CD4-positive, CD25-positive, alpha-beta regulatory T cell (primary cell): ENCODE data around the gene TLNRD1. TPM values are rescaled to one million over a fixed set of nuclear protein-coding genes. Genes with fewer than 3 reads are reported as not detected.
"Not testable (repeated sequence)": the region's sequence is repeated elsewhere in the genome, so short reads cannot be mapped to it uniquely, and the experiment has no call there.

Source experiments
- ATAC-seq, 2 donors: fragments of 150-1000 bp; cut with Tn5 transposase; one replicate each; pipeline ENCODE4 v1.10.0; 2021; ENCODE audit warnings: low read depth in 2 of 2, moderate number of reproducible peaks in 2 of 2, moderate library complexity in 1 of 2
- DNase-seq, 3 donors: peaks; one replicate each; pipeline versions ENCODE4 v3.0.0 to v3.0.0-alpha.2; 2012 to 2022; ENCODE audit warnings: mixed read lengths in 1 of 3
- H3K27ac ChIP-seq: one replicate; pipeline ENCODE4 v1.7.0; 2013; ENCODE audit warnings: mild to moderate bottlenecking, low read length; ENCODE audit not compliant: insufficient read depth, poor library complexity, severe bottlenecking
- H3K27me3 ChIP-seq: one replicate; pipeline ENCODE4 v1.7.0; 2013; ENCODE audit warnings: low read length; ENCODE audit not compliant: control insufficient read depth, insufficient read depth
- H3K36me3 ChIP-seq: one replicate; pipeline ENCODE4 v1.7.0; 2013; ENCODE audit warnings: mild to moderate bottlenecking, low read length, moderate library complexity; ENCODE audit not compliant: control insufficient read depth, insufficient read depth
- H3K4me1 ChIP-seq: 2 replicates; pipeline ENCODE4 v1.7.0; 2013; ENCODE audit warnings: mild to moderate bottlenecking, low read length; ENCODE audit not compliant: insufficient read depth, control insufficient read depth, poor library complexity, severe bottlenecking
- H3K4me3 ChIP-seq: one replicate; pipeline ENCODE4 v1.7.0; 2013; ENCODE audit warnings: low read depth, mild to moderate bottlenecking, low read length, moderate library complexity
- H3K9me3 ChIP-seq, 2 experiments: 1 replicate in 1 of 2; 2 replicates in 1 of 2; pipeline ENCODE4 v1.7.0; 2013; ENCODE audit warnings: low read length in 2 of 2, mild to moderate bottlenecking in 1 of 2, moderate library complexity in 1 of 2; ENCODE audit not compliant: control insufficient read depth in 2 of 2
- H3K27ac Mint-ChIP-seq, 3 donors: one replicate each; pipeline ENCODE4 v1.8.0; 2020 to 2022; ENCODE audit warnings: mild to moderate bottlenecking in 3 of 3, mixed read lengths in 3 of 3, moderate library complexity in 2 of 3
- H3K27me3 Mint-ChIP-seq: one replicate; pipeline ENCODE4 v1.8.0; 2022; ENCODE audit warnings: mild to moderate bottlenecking, mixed read lengths
- H3K36me3 Mint-ChIP-seq: one replicate; pipeline ENCODE4 v1.8.0; 2020; ENCODE audit warnings: mixed read lengths
- H3K4me1 Mint-ChIP-seq, 4 donors: one replicate each; pipeline ENCODE4 v1.8.0; 2020 to 2022; ENCODE audit warnings: mixed read lengths in 4 of 4, mild to moderate bottlenecking in 1 of 4
- H3K4me3 Mint-ChIP-seq, 4 donors: one replicate each; pipeline ENCODE4 v1.8.0; 2020 to 2022; ENCODE audit warnings: mild to moderate bottlenecking in 4 of 4, mixed read lengths in 4 of 4, moderate library complexity in 3 of 4
- H3K9me3 Mint-ChIP-seq, 7 donors: one replicate each; pipeline ENCODE4 v1.8.0; 2020 to 2022; ENCODE audit warnings: mixed read lengths in 7 of 7, mild to moderate bottlenecking in 3 of 7, moderate library complexity in 2 of 7
- polyA plus RNA-seq, 4 donors: library from polyadenylated mRNA; unstranded; fragments of 300-500 nt; fragmentation: Illumina TruSeq; gene quantifications; one replicate each; pipeline ENCODE4 v1.2.3, GENCODE V29; 2021
- total RNA-seq: library from RNA; stranded (reverse); gene quantifications from one replicate; pipeline ENCODE4 v1.2.3, GENCODE V29; 2022

The TLNRD1 gene
- total and polyA plus RNA-seq, 5 donors from 2014 or later, result 3.1 to 17.7 (median 4.6) TPM

GRCh38 chr15:80957976-80958375 is 42.7 kb upstream of the TLNRD1 start:
- H3K4me1 ChIP-seq, result no peaks in the 10 kb centered on the region
- no peaks in the 10 kb centered on the region for H3K9me3 ChIP-seq
- H3K27me3 ChIP-seq, result no peaks in the 10 kb centered on the region
- H3K9me3 Mint-ChIP-seq, result peaks cover 0 to 1% (median 0%) of the 10 kb centered on the region in 7 donors
- H3K4me1 Mint-ChIP-seq, result peaks cover 11 to 24% (median 17%) of the 10 kb centered on the region in 4 donors
- H3K4me3 Mint-ChIP-seq, result no peak overlapping the region
- no peaks in the 10 kb centered on the region for H3K27me3 Mint-ChIP-seq
- no peak overlapping the region for H3K27ac ChIP-seq
- ATAC-seq (no peak), DNase-seq (no peak)
- peaks cover 10% of the 10 kb centered on the region for H3K36me3 ChIP-seq
- H3K27ac Mint-ChIP-seq, result peak overlapping the region in 1 of 3 donors; percentile 71
- no peak overlapping the region for H3K4me3 ChIP-seq
- peaks cover 58% of the 10 kb centered on the region for H3K36me3 Mint-ChIP-seq

GRCh38 chr15:80958818-80959495 is 41.8 kb upstream of the TLNRD1 start:
- H3K27me3 Mint-ChIP-seq, result no peaks in the 10 kb centered on the region
- no peak overlapping the region for H3K4me3 Mint-ChIP-seq
- H3K27me3 ChIP-seq, result no peaks in the 10 kb centered on the region
- no peak overlapping the region for H3K27ac Mint-ChIP-seq
- ATAC-seq, result no peak
- peaks cover 6% of the 10 kb centered on the region for H3K36me3 ChIP-seq
- no peak overlapping the region for H3K27ac ChIP-seq
- peaks cover 11 to 31% (median 18%) of the 10 kb centered on the region in 4 donors for H3K4me1 Mint-ChIP-seq
- no peaks in the 10 kb centered on the region for H3K9me3 ChIP-seq
- DNase-seq, result no peak
- no peaks in the 10 kb centered on the region for H3K4me1 ChIP-seq
- H3K36me3 Mint-ChIP-seq, result peaks cover 62% of the 10 kb centered on the region
- peaks cover 0 to 1% (median 0%) of the 10 kb centered on the region in 7 donors for H3K9me3 Mint-ChIP-seq
- H3K4me3 ChIP-seq, result no peak overlapping the region

- DNase-seq, H3K9me3 Mint-ChIP-seq, H3K27me3 ChIP-seq, H3K27ac ChIP-seq, H3K4me3 Mint-ChIP-seq, H3K27me3 Mint-ChIP-seq, H3K4me1 ChIP-seq, H3K9me3 ChIP-seq, H3K27ac Mint-ChIP-seq, ATAC-seq, H3K4me3 ChIP-seq: not testable (repeated sequence)
- H3K4me1 Mint-ChIP-seq, result peaks cover 19 to 39% (median 31%) of the 10 kb centered on the region in 4 donors
- peaks cover 56% of the 10 kb centered on the region for H3K36me3 Mint-ChIP-seq
- peaks cover 10% of the 10 kb centered on the region for H3K36me3 ChIP-seq
These were observed 35.3 kb upstream of the TLNRD1 start for GRCh38 chr15:80965454-80965853.

GRCh38 chr15:80966431-80967197 is 34.1 kb upstream of the TLNRD1 start:
- H3K27ac Mint-ChIP-seq, result no peak overlapping the region
- peaks cover 46% of the 10 kb centered on the region for H3K36me3 Mint-ChIP-seq

GRCh38 chr15:80967451-80967850 is 33.3 kb upstream of the TLNRD1 start:
- ATAC-seq (no peak), DNase-seq (no peak)
- Histone ChIP-seq H3K9me3 (no peaks in the 10 kb centered on the region), H3K27me3 (no peaks in the 10 kb centered on the region), H3K27ac (no peak overlapping the region), H3K4me3 (no peak overlapping the region), H3K36me3 (peaks cover 6% of the 10 kb centered on the region), H3K4me1 (no peaks in the 10 kb centered on the region)
- H3K4me3 Mint-ChIP-seq, result no peak overlapping the region
- H3K27me3 Mint-ChIP-seq, result no peaks in the 10 kb centered on the region
- H3K27ac Mint-ChIP-seq, result no peak overlapping the region
- peaks cover 44% of the 10 kb centered on the region for H3K36me3 Mint-ChIP-seq
- peaks cover 0 to 3% (median 0%) of the 10 kb centered on the region in 7 donors for H3K9me3 Mint-ChIP-seq
- H3K4me1 Mint-ChIP-seq, result peaks cover 9 to 34% (median 31%) of the 10 kb centered on the region in 4 donors

More at GRCh38 chr15:80966431-80967197, 34.1 kb upstream of the TLNRD1 start:
- H3K9me3 Mint-ChIP-seq, result peaks cover 0 to 3% (median 0%) of the 10 kb centered on the region in 7 donors
- H3K4me1 ChIP-seq, result no peaks in the 10 kb centered on the region
- H3K27ac ChIP-seq, result no peak overlapping the region
- no peak overlapping the region for H3K4me3 Mint-ChIP-seq
- ATAC-seq (no peak), DNase-seq (no peak)
- H3K36me3 ChIP-seq, result peaks cover 6% of the 10 kb centered on the region
- peaks cover 10 to 36% (median 34%) of the 10 kb centered on the region in 4 donors for H3K4me1 Mint-ChIP-seq
- H3K4me3 ChIP-seq, result no peak overlapping the region
- H3K27me3 Mint-ChIP-seq, result no peaks in the 10 kb centered on the region
- H3K9me3 ChIP-seq, result no peaks in the 10 kb centered on the region
- H3K27me3 ChIP-seq, result no peaks in the 10 kb centered on the region

GRCh38 chr15:80967991-80968510 is 32.7 kb upstream of the TLNRD1 start:
- Histone ChIP-seq H3K4me1 (no peaks in the 10 kb centered on the region), H3K4me3 (no peak overlapping the region), H3K27ac (no peak overlapping the region), H3K9me3 (no peaks in the 10 kb centered on the region), H3K27me3 (no peaks in the 10 kb centered on the region), H3K36me3 (peaks cover 6% of the 10 kb centered on the region)
- ATAC-seq, result no peak
- H3K4me1 Mint-ChIP-seq, result peaks cover 3 to 29% (median 26%) of the 10 kb centered on the region in 4 donors
- peaks cover 39% of the 10 kb centered on the region for H3K36me3 Mint-ChIP-seq
- no peaks in the 10 kb centered on the region for H3K27me3 Mint-ChIP-seq
- H3K9me3 Mint-ChIP-seq, result peaks cover 0 to 3% (median 0%) of the 10 kb centered on the region in 7 donors
- H3K27ac Mint-ChIP-seq, result peak overlapping the region in 1 of 3 donors; percentile 42
- DNase-seq, result no peak
- no peak overlapping the region for H3K4me3 Mint-ChIP-seq

GRCh38 chr15:80969316-80969715 is 31.4 kb upstream of the TLNRD1 start:
- H3K36me3 Mint-ChIP-seq, result peaks cover 26% of the 10 kb centered on the region
- no peak overlapping the region for H3K4me3 Mint-ChIP-seq
- H3K4me1 Mint-ChIP-seq, result peaks cover 0 to 25% (median 20%) of the 10 kb centered on the region in 4 donors
- no peak overlapping the region for H3K27ac Mint-ChIP-seq
- peaks cover 0 to 3% (median 0%) of the 10 kb centered on the region in 7 donors for H3K9me3 Mint-ChIP-seq
- ATAC-seq (no peak), DNase-seq (no peak)
- Histone ChIP-seq H3K4me1 (no peaks in the 10 kb centered on the region), H3K4me3 (no peak overlapping the region), H3K27ac (no peak overlapping the region), H3K9me3 (no peaks in the 10 kb centered on the region), H3K36me3 (peaks cover 9% of the 10 kb centered on the region), H3K27me3 (no peaks in the 10 kb centered on the region)
- H3K27me3 Mint-ChIP-seq, result no peaks in the 10 kb centered on the region
